Stimulated activated CD4-positive, alpha-beta T cell treated with anti-CD3 and anti-CD28 coated beads, Interleukin-15, amount 100 ng/mL, for 48 hours (primary cell): ENCODE results near the gene LIPC.
A peak's percentile ranks its signal among the peaks of the same experiment; 100 is the strongest.

Experiments used
- DNase-seq, 2 donors: peaks; one replicate each; pipeline ENCODE4 v3.0.0-alpha.2; 2020; ENCODE audit warnings: low read depth in 2 of 2

The LIPC gene

DNA sequence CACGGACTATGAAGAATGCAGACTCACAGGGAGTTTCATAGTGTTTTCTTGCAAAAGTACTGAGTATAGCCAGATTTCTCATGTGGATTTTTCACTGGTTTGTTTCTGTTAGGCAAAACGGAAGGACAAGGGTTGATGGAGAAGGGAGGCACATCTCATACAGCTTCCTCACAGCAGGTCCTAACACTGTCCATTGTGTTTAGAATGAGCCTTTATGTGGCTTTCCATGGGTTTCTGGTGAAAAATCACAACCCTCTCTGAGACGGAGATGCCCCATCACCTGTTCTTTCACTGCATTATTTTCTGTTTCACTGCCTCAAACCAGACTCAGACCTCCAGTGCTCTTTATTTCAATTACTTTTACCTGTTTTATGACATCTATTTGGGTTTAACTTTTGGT, 25.0 kb upstream of the LIPC start:
- DNase-seq, result no peak

DNA sequence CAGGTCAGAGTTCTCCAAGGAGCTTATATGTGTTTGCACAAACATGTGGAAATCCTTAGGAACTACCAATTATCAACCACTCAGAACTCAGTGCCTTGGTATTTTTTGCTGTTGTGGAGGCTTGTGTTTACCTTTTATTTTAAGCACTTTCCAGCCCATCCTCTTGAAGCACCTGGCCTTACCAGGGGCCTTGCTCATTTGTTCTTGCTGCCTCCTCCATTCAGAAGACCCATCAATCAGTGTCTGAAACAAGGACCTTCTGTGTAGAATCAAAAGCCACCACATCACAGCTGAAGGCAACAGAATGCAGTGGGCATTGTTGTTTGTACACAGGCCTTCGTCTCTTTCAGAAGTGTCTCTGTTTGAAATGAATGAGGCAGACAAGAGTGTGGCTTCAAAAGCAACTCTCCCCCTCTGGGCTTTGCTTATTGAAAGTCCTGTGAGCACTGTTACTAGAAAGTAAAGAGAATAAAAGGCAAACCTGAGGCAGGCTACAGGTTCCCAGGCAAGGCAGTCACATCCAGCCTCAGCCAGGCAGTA, 24.5 kb upstream of the LIPC start:
- no peak for DNase-seq

DNA sequence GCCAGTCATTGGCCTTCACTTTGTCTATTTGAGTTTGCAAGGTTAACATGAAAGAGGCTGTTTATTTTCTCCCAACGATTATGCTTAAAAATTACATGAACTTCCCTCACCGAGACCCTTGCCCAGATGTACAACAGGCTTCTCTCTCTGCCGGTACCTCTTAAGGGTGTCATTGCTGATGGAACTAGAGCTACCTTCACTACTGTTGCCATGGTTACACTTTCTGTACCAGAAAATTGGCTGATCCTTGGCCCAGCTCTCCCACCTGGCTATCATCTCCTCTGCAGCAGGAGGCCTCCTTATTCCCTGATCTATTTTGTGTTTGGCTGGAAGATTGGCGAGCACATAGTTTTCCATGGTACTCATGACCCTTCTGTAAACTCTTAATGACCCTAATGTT, 24.0 kb upstream of the LIPC start:
- DNase-seq, result no peak

DNA sequence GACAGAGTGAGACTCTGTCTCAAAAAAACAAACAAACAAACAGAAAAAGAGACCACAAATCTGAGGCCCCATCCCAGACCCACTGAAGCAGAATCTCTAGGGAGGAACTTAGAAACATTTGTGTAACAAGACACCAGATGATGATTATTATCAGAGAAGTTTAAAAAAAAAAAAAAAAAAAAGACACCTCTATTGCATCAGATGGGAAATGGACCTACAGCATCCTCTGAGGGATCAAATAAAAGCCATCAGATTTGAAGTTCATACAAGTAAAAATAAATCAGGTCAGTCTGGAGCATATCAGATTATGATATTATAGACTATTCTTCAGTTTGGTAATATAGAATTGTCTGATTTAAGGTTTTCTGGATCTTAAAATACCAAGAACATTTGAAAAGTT, 21.9 kb upstream of the LIPC start:
- no peak for DNase-seq

DNA sequence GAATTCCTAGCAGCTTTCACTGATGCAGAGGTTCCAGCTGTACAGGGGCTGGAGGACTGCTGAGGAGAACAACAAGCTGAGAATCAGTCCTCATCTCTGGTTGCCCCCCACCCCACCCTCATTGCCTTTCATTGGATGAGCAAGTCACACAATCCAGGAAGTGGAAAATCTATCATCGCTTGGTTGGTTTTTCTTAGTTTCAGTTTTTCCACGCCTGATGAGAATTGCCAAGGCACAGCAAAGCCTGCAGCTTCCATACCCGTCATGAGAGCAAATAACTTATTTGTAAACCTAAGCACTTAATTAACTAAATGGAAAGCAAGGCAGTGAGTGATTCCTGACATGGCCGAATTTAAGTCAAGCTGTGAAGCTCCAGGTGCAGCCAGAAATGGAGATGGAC, 21.4 kb upstream of the LIPC start:
- peak in 1 of 2 donors; percentile 9 for DNase-seq

DNA sequence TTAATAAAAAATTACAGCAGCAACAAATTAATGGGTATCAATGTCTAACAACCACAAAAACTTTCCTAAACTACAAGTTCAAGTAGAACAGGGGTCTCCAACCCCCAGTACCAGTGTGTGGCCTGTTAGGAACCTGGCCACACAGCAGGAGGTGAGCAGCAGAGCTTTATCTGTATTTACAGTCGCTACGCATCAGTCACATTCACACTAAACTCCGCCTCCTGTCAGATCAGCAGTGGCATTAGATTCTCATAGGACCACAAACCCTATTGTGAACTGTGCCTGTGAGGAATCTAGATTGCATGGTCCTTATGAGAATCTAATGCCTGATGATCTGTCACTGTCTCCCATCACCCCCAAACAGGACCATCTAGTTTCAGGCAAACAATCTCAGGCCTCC, 18.5 kb upstream of the LIPC start:
- DNase-seq, result no peak

DNA sequence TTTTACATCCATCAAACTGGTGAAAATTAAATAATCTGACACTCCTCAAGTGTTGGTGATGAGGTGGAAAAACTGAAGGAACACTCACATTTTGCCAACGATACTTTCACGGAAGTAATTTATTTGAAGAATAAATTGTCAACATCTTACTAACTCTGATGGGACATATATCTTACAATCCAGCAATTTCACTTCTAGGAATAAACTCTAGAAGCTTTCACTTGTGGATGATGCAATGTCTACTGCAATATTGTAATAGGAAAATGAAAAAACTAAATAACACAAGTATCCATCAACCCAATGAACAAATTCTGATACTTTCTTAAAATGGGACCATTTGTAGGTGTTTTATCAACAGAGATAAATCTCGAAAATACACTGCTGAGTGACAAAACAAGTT, 16.2 kb upstream of the LIPC start:
- DNase-seq, result no peak

DNA sequence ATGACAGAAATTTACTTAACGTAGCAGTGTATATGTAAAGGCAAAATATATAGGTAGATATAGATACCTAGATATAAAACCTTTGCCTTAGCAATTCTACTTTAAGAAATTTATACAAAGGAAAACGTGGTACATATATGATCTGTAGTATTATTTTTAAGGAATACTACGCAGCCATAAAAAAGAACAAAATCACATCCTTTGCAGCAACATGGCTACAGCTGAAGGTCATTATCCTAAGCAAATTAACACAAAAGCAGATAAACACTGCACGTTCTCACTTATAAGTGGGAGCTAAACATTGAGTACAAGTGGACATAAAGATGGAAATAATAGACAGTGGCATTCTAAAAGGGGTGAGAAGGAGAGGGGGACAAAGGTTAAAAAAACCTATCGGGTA, 14.8 kb upstream of the LIPC start:
- no peak for DNase-seq

DNA sequence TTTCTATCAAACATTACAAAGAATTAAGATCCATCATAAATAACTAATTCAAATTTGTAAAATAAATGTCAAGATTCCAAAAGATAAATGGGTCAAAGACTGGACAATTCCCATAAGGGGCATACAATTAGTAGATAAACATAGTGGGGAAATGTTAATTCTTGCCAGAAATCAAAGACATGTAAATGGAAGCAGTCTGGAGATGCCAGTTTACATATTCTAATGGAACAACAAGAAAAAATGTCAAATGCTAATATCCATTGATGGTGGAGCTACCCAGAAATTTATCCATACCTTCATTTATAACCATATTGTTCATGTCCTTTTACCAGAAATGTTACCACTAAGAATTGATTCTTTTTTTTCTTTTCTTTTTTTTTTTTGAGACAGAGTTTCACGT, 13.7 kb upstream of the LIPC start:
- DNase-seq, result no peak

DNA sequence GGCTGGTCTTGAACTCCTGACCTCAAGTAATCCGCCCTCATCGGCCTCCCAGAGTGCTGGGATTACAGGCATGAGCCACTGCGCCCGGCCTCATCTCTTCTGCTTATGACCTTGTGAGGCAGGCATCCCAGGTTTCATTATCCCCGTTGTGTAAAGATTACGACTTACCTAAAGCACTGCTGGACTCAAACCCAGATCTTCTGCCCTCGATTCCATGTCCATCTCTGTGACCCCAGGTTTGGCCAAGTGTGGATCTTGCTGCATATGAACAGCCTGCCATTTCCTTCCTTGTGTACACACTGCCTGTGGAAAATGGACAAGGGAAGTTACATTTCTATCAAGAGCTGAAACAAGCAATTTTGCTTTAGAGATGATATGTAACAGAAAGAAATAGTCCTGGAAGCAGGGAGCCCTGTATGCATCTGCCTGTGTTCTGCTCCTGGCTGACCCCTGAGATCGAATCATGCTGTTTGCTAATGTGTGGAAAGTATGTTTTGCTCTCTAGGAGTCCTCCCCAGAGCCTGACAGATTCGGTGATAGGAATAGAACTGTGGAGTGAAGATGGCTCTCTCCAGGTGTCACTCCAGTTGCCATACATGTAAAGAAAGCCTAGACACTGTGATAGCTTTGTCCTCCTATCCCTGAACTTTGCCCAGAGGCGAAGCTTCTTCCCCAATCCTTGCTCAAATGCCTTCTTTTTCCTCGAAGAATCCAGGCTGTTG, 11.8 kb upstream of the LIPC start:
- no peak for DNase-seq

DNA sequence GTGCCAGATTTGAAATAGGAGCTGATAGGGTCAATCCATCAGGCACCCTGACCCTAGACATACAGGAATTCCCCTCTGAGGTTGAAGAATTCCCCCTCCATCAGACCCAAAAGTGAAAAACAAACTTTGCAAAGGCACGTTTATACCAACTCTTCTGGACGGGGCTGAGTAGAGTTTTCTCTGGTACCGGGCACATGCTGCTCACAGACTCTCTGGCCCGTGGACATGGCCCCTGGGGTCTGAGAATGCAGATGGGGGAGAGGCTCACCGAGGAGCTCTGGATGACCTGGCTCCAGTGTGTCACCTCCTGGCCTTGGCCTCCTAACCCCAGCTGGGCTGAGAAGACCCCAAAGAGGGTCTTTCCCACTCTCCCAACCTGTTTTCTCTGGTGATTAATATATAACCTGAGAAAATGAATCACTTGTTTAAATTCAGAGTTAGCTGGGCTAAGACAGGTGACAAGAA, 11.2 kb upstream of the LIPC start:
- DNase-seq, result no peak

DNA sequence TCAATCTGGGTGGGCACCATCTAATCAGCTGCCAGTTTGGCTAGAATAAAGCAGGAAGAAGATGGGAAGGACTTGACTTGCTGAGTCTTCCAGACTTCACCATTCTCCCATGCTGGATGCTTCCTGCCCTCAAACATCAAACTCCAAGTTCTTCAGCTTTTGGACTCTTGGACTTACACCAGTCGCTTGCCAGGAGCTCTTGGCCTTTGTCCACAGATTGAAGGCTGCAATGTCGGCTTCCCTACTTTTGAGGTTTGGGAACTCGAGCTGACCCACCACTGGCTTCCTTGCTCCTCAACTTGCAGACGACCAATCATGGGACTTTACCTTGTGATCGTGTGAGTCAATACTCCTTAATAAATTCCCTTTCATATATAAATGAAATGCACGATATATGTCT, 8.6 kb upstream of the LIPC start:
- DNase-seq, result no peak

DNA sequence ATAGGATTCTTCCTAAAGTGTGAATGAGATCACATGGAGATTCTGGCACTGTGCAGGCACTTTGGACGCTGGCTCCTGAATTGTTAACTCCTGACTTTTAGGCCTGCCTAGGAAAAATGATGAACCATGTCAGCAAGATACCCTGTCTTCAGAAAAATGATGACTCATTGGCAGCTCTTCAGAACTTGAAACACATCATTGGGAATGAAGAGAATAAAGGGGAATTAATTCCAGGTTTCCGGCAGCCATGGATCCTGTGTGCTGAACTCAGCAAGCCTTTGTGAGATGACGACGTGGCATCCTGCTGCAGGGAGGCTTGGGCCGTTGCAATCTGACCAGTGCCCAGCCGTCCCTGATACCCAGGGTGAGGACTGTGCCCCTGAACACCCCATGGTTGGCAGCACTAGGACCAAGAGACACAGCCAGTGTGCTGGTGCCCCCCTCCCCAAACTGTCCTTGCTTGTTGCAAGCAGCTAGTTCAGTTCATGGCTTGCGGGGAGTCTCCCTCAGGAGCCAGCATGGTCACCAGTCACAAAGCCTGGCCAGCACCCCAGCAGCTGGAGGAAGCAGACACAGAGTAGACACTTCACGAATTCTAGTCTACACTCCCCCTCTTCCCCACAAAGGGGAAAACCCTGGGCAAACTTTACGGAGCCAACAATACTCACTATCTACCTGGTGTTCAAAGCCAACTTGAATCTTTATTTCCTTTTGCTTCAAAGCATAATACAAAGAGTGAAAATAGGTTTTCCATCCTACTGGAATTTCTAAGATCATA, 7.8 kb upstream of the LIPC start:
- no peak for DNase-seq

DNA sequence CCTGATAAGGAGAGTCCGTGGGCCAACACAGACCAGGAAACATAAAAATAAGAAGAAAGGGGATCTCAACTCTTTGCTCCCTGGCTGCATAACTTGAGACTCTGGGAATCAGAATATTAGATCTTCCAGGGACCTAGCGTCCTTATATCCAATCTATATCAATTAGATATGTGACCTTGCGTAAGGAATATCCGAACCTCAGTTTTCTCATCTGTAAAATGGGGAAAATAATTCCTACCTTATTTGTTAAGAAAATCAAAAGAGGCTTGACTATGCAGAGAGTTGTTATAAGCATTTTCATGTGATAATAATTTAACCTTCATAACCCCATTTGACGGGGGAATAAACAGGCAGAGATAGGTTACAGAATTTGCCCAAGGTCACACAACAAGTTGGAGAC, 7.1 kb upstream of the LIPC start:
- DNase-seq, result no peak

DNA sequence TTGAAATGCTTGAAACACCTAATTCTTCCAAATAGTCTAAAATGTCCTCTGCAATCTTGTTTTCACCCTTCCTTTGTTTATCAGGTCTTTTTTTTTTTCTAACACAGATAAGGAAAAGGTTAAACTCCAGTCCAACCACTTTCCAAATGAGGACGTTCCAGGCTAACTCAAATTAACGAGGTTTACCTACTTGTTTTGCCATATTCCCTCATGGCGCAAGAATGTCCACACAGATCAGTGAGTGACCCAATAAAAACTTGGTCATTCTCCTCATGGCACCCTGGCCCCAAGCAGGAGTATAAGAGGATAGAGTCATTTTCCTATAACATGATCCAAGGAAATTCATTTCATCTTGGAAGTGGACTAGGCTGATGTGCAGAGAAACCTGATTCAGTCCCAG, 6.6 kb upstream of the LIPC start:
- no peak for DNase-seq

DNA sequence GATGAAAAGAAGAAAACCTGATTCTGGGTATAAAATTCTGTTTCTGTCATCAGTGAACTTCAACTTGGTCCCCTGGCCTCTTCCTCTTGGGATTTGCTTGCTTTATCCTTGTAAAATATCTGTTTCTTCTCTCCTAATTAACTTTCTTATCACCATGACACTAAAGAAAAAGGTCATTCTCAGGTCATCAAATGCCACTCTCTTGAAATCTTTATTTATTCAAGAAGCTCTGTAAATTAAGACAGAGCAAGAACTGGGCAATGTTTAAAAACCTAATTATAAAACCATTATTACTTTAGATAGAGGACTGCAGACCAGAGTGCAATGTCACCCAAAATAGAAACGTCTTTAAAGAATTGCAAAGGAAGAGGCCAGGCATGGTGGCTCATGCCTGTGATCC, 6.0 kb upstream of the LIPC start:
- DNase-seq, result no peak

DNA sequence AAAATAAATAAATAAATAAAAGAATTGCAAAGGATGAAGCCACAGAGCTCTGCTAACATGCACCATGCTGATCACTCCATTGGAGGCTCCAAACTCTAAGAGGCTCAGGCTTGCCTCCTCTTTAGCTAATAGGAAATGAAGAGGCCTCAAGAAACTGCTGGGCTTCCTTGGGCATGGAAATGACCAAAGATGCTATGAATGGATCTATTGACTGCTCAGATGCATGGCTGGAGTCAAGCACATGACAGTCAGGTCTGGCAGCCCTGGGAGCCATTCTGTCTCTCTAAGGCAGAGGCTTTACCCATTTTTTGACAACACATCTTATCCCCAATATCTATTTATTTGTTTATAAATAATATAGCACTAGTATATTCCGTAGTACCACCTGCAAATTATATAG, 5.3 kb upstream of the LIPC start:
- no peak for DNase-seq

DNA sequence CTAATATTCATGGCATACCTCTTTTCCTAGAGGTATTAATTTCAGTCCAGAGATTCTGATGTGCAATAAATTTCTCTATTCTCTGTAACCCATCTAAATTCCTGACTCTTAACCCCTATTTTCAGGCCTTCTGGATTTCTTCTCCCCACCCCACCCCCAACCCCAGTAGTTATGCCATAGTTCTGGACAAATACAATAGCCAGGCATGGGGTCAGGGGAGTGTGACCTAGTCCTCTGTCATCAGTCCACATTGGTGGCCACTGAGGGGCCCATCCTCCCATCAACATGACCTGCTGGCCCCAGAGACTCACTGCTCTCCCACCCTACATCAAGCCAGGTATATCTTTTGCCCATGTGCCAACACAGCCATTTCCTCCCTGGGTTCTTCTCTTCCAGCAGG, 3.8 kb upstream of the LIPC start:
- no peak for DNase-seq

DNA sequence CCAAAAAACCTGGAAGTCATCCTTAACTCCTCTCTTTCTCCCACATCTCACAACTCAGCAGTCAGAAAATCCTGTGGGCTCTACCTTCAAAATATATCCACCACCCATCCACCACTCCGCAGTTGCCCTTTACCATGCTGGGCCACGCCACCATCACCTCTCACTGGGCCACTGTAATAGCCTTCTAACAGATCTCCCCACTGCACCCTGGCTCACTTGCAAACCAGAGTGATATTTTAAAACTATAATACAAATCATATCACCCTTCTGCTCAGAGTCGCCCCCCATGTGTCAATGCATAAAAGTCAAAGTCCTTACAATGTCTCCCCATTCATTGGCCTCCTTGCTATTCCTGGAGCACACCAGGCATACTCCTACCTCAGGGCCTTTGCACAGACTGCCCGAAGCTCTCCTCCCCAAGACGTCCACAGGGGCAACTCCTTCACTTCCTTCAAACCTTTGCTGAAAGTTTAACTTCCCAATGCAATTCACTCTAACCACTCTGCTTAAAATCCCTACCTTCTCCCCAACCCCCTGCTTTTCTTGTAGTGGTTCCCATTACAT, 1.5 kb upstream of the LIPC start:
- no peak for DNase-seq

DNA sequence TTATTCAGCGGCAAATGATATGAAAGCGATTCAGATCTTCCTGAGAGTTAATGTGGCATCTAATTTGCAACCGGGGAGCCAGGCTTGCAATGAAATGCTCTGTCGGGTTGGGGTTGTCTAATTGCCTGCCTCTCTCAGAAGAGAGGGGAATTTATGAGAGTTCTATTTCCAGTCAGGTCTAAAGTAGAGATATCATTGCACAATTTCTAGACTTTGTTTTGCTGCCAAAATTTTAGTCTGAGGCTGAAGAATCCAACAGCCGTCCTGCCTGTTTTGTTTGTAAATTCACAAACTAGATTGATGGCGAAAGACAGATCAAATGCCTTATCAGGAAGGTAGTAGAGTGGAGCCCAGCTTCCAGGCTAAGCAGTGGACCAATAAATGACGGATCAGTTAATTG, 610 bp downstream of the LIPC start:
- DNase-seq, result no peak

DNA sequence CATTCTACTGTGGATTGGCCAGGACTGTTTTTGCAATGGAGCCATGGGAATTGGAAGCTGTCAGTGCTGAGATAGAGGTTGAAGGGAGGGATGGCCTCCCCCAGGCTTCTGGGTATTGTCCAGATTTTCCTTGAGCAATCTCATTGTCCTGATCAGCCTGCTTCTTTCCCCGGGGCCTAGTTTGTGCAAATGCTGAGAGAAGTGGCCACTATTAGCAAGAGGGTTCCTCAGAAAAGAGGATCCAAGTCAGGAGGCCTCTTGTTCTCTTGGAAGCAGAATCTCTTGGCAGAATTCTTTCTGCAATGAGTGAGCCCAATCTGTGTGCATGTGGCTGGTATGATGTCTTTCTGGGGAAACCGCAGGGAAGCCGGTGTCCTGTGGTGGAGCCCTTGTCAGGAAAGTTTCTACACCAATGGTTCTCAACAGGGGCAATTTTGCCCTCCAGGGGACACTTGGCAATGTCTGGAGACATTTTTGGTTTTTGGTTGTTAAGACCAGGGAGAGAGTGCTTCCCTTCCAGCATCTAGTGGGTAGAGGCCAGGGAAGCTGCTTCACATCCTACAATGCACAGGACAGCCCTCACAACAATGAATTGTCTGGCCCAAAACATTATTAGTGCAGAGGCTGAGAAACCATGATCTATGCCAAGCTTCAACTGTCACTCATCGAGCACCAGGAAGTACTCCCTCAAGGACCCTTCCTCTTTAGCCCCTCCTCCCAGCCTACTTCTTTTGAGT, 2.0 kb downstream of the LIPC start:
- DNase-seq, result no peak

DNA sequence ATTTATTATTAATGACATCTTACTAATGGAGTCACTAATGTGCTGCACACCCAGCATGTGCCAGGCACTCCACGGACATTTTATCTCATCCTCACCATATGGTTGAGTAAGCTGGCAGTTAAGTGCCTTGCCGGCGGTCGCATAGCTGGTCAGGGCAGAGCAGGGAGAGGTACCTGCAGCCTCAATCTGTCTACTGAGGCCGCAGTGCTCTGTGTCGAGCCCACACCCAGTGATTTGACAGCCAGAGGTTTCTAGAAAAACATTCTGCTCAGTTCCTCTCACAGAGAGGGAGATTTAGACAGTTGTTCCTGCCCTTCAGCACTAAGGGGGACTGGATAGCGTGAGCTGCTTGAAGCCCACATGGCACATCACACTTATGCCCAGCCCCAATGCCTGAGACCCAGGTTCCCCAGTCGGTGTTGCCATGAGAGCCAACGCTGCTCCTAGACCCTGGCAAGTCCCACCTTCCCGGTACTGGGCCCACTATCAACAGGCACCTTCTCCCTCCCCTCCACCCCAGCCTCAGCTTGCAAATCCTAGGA, 2.6 kb downstream of the LIPC start:
- no peak for DNase-seq
